SK-N-SH (cell line): ENCODE data around the gene RNF215. TPM values are rescaled to one million over a fixed set of nuclear protein-coding genes. Genes with fewer than 3 reads are reported as not detected.
A peak's percentile ranks its signal among the peaks of the same experiment; 100 is the strongest.

Experiments used
- CTCF ChIA-PET: fragments of 300-600, 350-600 bp; formaldehyde crosslinking; extraction: SDS; loops from one replicate; lab custom pipeline; 2021; lab: Yijun Ruan, JAX
- POLR2A ChIA-PET: fragments of 350-600 bp; sonication (Branson Sonifier 250); formaldehyde crosslinking; extraction: SDS; loops from one replicate; lab custom pipeline; 2020; ENCODE audit warnings: antibody characterized with exemption, inconsistent platforms; lab: Yijun Ruan, JAX
- DNase-seq: peaks from one replicate; pipeline ENCODE4 v3.0.0; 2012
- H2AFZ ChIP-seq: fragments of 200-600 bp; sonication (generic); 2 replicates; pipeline ENCODE4 v1.8.1; 2016; ENCODE audit warnings: antibody characterized with exemption, mild to moderate bottlenecking, low read depth
- H3F3A ChIP-seq: fragments of 200-600 bp; sonication (generic); replicated peaks from 2 replicates; pipeline ENCODE3; 2016; ENCODE audit warnings: antibody characterized with exemption, mild to moderate bottlenecking; ENCODE audit not compliant: insufficient read depth
- H3K27ac ChIP-seq, 2 experiments: fragments of 200-500 bp in 1 of 2; fragments of 200-600 bp in 1 of 2; sonication (Bioruptor generic) in 1 of 2; sonication (generic), shearing (Covaris generic) in 1 of 2; 2 replicates each; pipeline versions ENCODE4 v1.5.1 to v1.6.1; 2014 to 2016; ENCODE audit warnings: low read depth in 2 of 2, inconsistent platforms in 1 of 2, low read length in 1 of 2, mild to moderate bottlenecking in 1 of 2, mixed read lengths in 1 of 2
- H3K27me3 ChIP-seq: fragments of 200-600 bp; sonication (generic), shearing (Covaris generic); 2 replicates; pipeline ENCODE4 v1.6.1; 2016; ENCODE audit warnings: mixed run types; ENCODE audit not compliant: insufficient read depth
- H3K36me3 ChIP-seq, 2 experiments: fragments of 200-500 bp in 1 of 2; fragments of 200-600 bp in 1 of 2; sonication (Bioruptor generic) in 1 of 2; sonication (generic) in 1 of 2; replicated peaks in 1 of 2; 2 replicates each; pipeline versions ENCODE3 to v1.5.1; 2014 to 2016; ENCODE audit warnings: low read length in 1 of 2, mild to moderate bottlenecking in 1 of 2; ENCODE audit not compliant: insufficient read depth in 2 of 2, control insufficient read depth in 1 of 2
- H3K4me1 ChIP-seq, 2 experiments: fragments of 200-500 bp in 1 of 2; fragments of 200-600 bp in 1 of 2; sonication (Bioruptor generic) in 1 of 2; sonication (generic), shearing (Covaris generic) in 1 of 2; 2 replicates each; pipeline versions ENCODE4 v1.5.1 to v1.6.1; 2014 to 2016; ENCODE audit warnings: low read depth in 1 of 2, low read length in 1 of 2, mixed run types in 1 of 2; ENCODE audit not compliant: insufficient read depth in 2 of 2, control insufficient read depth in 1 of 2
- H3K4me2 ChIP-seq: fragments of 200-600 bp; sonication (generic), shearing (Covaris generic); 2 replicates; pipeline ENCODE4 v1.6.1; 2017; ENCODE audit warnings: mixed run types
- H3K4me3 ChIP-seq, 2 experiments: fragments of 200-500 bp in 1 of 2; fragments of 200-600 bp in 1 of 2; sonication (Bioruptor generic) in 1 of 2; sonication (generic), shearing (Covaris generic) in 1 of 2; 2 replicates each; pipeline versions ENCODE4 v1.5.1 to v1.8.1; 2014 to 2016; ENCODE audit warnings: low read depth in 2 of 2, inconsistent platforms in 1 of 2, low read length in 1 of 2, mild to moderate bottlenecking in 1 of 2, mixed read lengths in 1 of 2, moderate library complexity in 1 of 2
- H3K79me2 ChIP-seq: fragments of 200-600 bp; sonication (generic); 2 replicates; pipeline ENCODE4 v1.8.1; 2017; ENCODE audit warnings: mild to moderate bottlenecking; ENCODE audit not compliant: insufficient read depth
- H3K9ac ChIP-seq: fragments of 200-600 bp; sonication (generic); 2 replicates; pipeline ENCODE4 v1.6.1; 2017; ENCODE audit warnings: mixed run types
- H3K9me2 ChIP-seq: fragments of 200-600 bp; sonication (generic); 2 replicates; pipeline ENCODE4 v1.6.1; 2017; ENCODE audit warnings: mixed run types
- H3K9me3 ChIP-seq: fragments of 200-600 bp; sonication (generic); 2 replicates; pipeline ENCODE4 v1.6.1; 2017; ENCODE audit warnings: mixed run types, mild to moderate bottlenecking, moderate library complexity
- H4K20me1 ChIP-seq: fragments of 200-600 bp; sonication (generic); 2 replicates; pipeline ENCODE4 v1.6.1; 2017; ENCODE audit warnings: mild to moderate bottlenecking, mixed run types; ENCODE audit not compliant: insufficient read depth
- EP300 ChIP-seq, 2 experiments: IDR thresholded peaks; 2 replicates each; pipeline versions ENCODE4 v1.4.0 to v1.6.1; 2012; ENCODE audit warnings: borderline replicate concordance in 1 of 2, low read depth in 1 of 2, low read length in 1 of 2
- IRF3 ChIP-seq: fragments of 150-350 bp; IDR thresholded peaks from 2 replicates; pipeline ENCODE4 v1.6.1; 2016; ENCODE audit warnings: mild to moderate bottlenecking, low read depth, low read length
- MXI1 ChIP-seq: IDR thresholded peaks from 2 replicates; pipeline ENCODE4 v1.6.1; 2012; ENCODE audit warnings: mild to moderate bottlenecking, low read depth, low read length, improper control_type of control experiment
- RAD21 ChIP-seq: IDR thresholded peaks from 2 replicates; pipeline ENCODE4 v1.6.1; 2012; ENCODE audit warnings: mild to moderate bottlenecking, low read length
- RCOR1 ChIP-seq: fragments of 150-350 bp; IDR thresholded peaks from 2 replicates; pipeline ENCODE4 v1.6.1; 2017; ENCODE audit warnings: antibody characterized with exemption, low read length
- SIN3A ChIP-seq: IDR thresholded peaks from 2 replicates; pipeline ENCODE4 v1.6.1; 2012; ENCODE audit warnings: low read depth, mild to moderate bottlenecking, low read length, moderate library complexity, borderline replicate concordance
- SMC3 ChIP-seq: IDR thresholded peaks from 2 replicates; pipeline ENCODE4 v1.6.1; 2012; ENCODE audit warnings: low read depth, low read length, improper control_type of control experiment
- USF2 ChIP-seq: fragments of 150-350 bp; IDR thresholded peaks from 2 replicates; pipeline ENCODE4 v1.6.1; 2017; ENCODE audit warnings: antibody characterized with exemption, low read length, low read depth, borderline replicate concordance
- ZBTB33 ChIP-seq: IDR thresholded peaks from 2 replicates; pipeline ENCODE4 v1.4.0; 2012; ENCODE audit warnings: low read depth, borderline replicate concordance
- WGBS: methylation state at CpG from one replicate; pipeline ENCODE4 v1.1.6; 2017; ENCODE audit warnings: low lambda C conversion rate; 5-methylcytosine and 5-hydroxymethylcytosine counted together
- polyA plus RNA-seq, 3 experiments: library from polyadenylated mRNA; depleted of rRNA; stranded (reverse); fragments of >200 nt; gene quantifications; 2 replicates each; pipeline ENCODE4 v1.2.3, GENCODE V29; 2012

The RNF215 gene
- polyA plus RNA-seq, 1 of the 3 experiments (the other 2 are of a cell fraction) = 28.6 TPM

- TF ChIP-seq EP300 (IDR thresholded peaks at IDR 0.05; ENCODE audit: borderline replicate concordance in 1 of 2, low read depth in 1 of 2, low read length in 1 of 2) = 0 out of 4 replicates have a peak, but pooled peaks of 1 of the 2 experiments have one; percentile 38
- TF ChIP-seq RCOR1 = no peak
- no peak for TF ChIP-seq USF2
Observed at GRCh38 chr22:30422481-30423300, 35.5 kb upstream of the RNF215 start (continued).

DNA sequence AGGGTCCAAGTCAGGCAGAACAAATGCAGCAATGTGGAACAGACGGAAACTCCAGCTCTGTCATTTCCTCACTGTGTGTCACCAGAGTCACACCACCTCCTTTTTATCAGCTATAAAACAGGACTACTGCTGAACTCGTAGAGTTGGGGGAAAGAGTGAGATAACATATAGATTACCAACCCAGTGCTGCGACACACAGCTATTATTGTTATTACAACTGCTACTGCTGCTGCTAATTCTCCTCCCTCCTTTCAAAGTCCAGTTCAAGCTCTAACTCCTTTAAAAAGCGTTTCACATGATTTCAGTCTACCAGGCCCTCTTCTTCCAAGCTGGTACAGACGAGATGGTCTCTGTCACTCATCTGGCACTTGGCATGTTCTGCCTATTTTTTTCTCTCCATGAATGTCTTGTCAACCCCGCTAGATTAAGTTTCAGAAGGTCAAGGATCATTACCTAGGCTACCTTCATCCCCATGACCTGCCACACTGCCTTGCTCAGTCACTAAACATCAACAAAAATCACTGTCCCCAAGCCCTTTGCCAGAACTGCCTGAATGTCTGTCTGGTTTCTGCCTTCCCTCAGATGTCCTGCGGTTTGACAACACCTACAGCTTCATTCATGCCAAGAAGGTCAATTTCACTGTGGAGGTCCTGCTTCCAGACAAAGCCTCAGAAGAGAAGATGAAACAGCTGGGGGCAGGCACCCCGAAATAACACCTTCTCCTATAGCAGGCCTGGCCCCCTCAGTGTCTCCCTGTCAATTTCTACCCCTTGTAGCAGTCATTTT, 34.7 kb upstream of the RNF215 start:
- Histone ChIP-seq H3K9me2 (no peaks in the 10 kb centered on the region), H3K79me2 (peaks cover 4% of the 10 kb centered on the region; the same call in 1 of the 2 replicates), H2AFZ (no peak overlapping the region; the same call in 1 of the 2 replicates), H3K27ac (peak overlapping the region; percentile 97 to 99), H3K36me3 (peaks cover 14 to 19% of the 10 kb centered on the region in 2 experiments), H3K4me2 (peak overlapping the region; percentile 97), H3F3A (peaks cover 53% of the 10 kb centered on the region), H3K9me3 (no peaks in the 10 kb centered on the region), H4K20me1 (no peaks in the 10 kb centered on the region), H3K9ac (peak overlapping the region; percentile 97), H3K4me1 (peaks cover 42 to 46% of the 10 kb centered on the region in 2 experiments), H3K4me3 (peak overlapping the region; percentile 67 to 74; a peak in 2 of 4 replicates), H3K27me3 (no peaks in the 10 kb centered on the region)
- ChIA-PET POLR2A (no interaction called here), CTCF (interaction anchor here (0.6 to 3.7 kb wide), 8 partner anchors 7 to 134 kb away, joined by 3 to 20 read pairs (median 7); partner anchors contain the start of genes RNF215 and SEC14L2)
- TF ChIP-seq RAD21 (peak; percentile 19), SMC3 (peak; percentile 3; the same call in 1 of the 2 replicates), MXI1 (peak; percentile 34; the same call in 1 of the 2 replicates), ZBTB33 (no peak), SIN3A (no peak), IRF3 (no peak)
- no peak for DNase-seq
- WGBS = 47% methylated on average over 8 of the region's 8 CpGs
